ENCODE measurements around the gene ACOX2. TPM values are rescaled to one million over a fixed set of nuclear protein-coding genes. Genes with fewer than 3 reads are reported as not detected.

ACOX2 gene
- total RNA-seq, 1 experiment from 2014 or later, result 10.8 TPM

GRCh38 chr3:58567251-58567515 lies 30.2 kb upstream of the ACOX2 start:
- Histone ChIP-seq H4K20me1 (ENCODE audit: low read length) (no peaks in the 10 kb centered on the region), H3K4me3 (ENCODE audit: low read length) (no peak overlapping the region), H3K27me3 (ENCODE audit: low read length) (no peaks in the 10 kb centered on the region), H3K27ac (ENCODE audit: low read length) (no peak overlapping the region), H3K4me1 (ENCODE audit: insufficient read depth, low read length) (peaks cover 45% of the 10 kb centered on the region), H3F3A (ENCODE audit: low read length, unreplicated experiment) (peaks cover 6% of the 10 kb centered on the region), H3K36me3 (ENCODE audit: low read depth, low read length) (no peaks in the 10 kb centered on the region), H3K79me2 (ENCODE audit: low read length) (no peaks in the 10 kb centered on the region), H2AFZ (ENCODE audit: low read length) (no peak overlapping the region), H3K9me2 (replicated peaks; ENCODE audit: low read length) (no peaks in the 10 kb centered on the region), H3K4me2 (ENCODE audit: low read length) (no peak overlapping the region), H3K9ac (ENCODE audit: low read length) (no peak overlapping the region), H3K9me3 (ENCODE audit: low read length) (no peaks in the 10 kb centered on the region)
- no peak for ATAC-seq
- ChIA-PET POLR2A (ENCODE audit: unreplicated experiment) (no interaction called here), CTCF (interaction anchor here (0.5 kb wide), 1 partner anchor 113 kb away, joined by 5 read pairs; no protein-coding TSS in a partner anchor)
- intact Hi-C loops (cut with micrococcal nuclease), result loop anchor here (10.0 kb wide), 2 partner anchors 538 to 648 kb away; no protein-coding TSS in a partner anchor
- DNase-seq, result no peak
- TF ChIP-seq EZH2 (IDR thresholded peaks at IDR 0.05; ENCODE audit: low read length, unreplicated experiment) (no peak), EZH2phosphoT487 (IDR thresholded peaks at IDR 0.05; ENCODE audit: borderline replicate concordance, low read length) (no peak)
- no TSS peak for BruUV-seq (replicated peaks)

DNA sequence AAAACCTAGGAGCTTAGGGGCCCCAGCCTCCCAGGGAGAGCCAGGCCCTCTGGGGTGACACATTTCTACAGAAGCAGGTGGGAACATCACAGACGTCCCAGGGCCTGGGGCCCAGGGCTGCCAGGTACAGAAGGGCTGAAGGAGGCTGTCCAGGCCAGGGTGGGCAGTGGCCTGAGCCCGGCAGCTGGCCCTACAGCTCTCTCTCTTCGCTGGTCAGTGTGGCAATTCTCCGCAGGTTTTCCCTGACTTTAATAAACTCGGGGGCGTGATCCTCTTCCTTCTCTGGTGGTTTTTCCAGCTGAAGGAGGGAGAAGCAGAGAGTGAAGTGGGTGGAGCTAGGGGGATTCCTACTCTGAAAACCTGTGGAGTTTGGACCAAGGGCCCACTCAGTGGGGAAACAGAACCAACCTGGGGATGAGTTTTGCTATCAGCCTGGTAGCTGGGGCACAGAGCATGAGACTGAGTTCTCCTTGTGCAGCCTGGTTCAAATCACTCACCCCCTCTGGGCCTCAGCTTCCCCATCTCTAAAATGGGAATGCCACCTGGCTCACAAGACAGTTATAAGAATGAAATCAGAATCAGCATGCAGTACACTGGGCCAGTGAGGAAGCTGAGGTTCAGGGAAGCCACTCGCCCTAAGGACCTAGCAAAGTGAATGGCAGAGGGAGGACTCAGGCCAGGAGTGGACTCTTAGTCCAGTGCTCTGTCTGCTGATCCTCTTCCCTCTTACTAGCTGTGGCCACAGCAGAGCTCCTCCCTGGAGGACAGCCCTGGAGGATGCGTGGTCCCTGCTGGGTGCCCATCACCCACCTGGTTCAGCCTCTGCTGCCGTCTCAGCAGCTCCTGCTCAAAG lies 29.6 kb upstream of the ACOX2 start:
- BruUV-seq (replicated peaks), result no TSS peak
- intact Hi-C loops (cut with micrococcal nuclease), result loop anchor here (10.0 kb wide), 2 partner anchors 538 to 648 kb away; no protein-coding TSS in a partner anchor
- no peak overlapping the region for H3K4me2 ChIP-seq (ENCODE audit: low read length)
- no peak overlapping the region; the same call in 1 of the 2 replicates for H3K9ac ChIP-seq (ENCODE audit: low read length)
- H3K36me3 ChIP-seq (ENCODE audit: low read depth, low read length), result no peaks in the 10 kb centered on the region
- DNase-seq (no peak), ATAC-seq (no peak)
- ChIA-PET POLR2A (ENCODE audit: unreplicated experiment) (no interaction called here), CTCF (interaction anchor here (0.5 kb wide), 1 partner anchor 113 kb away, joined by 5 read pairs; no protein-coding TSS in a partner anchor)
- no peak overlapping the region for H3K27ac ChIP-seq (ENCODE audit: low read length)
- H3K4me1 ChIP-seq (ENCODE audit: insufficient read depth, low read length), result peaks cover 45% of the 10 kb centered on the region
- H3K9me2 ChIP-seq (replicated peaks; ENCODE audit: low read length), result no peaks in the 10 kb centered on the region
- H3K27me3 ChIP-seq (ENCODE audit: low read length), result no peaks in the 10 kb centered on the region
- no peak for TF ChIP-seq EZH2 (IDR thresholded peaks at IDR 0.05; ENCODE audit: low read length, unreplicated experiment)
- TF ChIP-seq EZH2phosphoT487 (IDR thresholded peaks at IDR 0.05; ENCODE audit: borderline replicate concordance, low read length), result no peak
- TF ChIP-seq CTCF (conservative IDR thresholded peaks at IDR 0.05; ENCODE audit: low read depth, low read length), result no peak
- no peak overlapping the region for H2AFZ ChIP-seq (ENCODE audit: low read length)
- peaks cover 6% of the 10 kb centered on the region for H3F3A ChIP-seq (ENCODE audit: low read length, unreplicated experiment)
- no peaks in the 10 kb centered on the region for H3K79me2 ChIP-seq (ENCODE audit: low read length)
- H3K4me3 ChIP-seq (ENCODE audit: low read length), result no peak overlapping the region
- H4K20me1 ChIP-seq (ENCODE audit: low read length), result no peaks in the 10 kb centered on the region
- H3K9me3 ChIP-seq (ENCODE audit: low read length), result no peaks in the 10 kb centered on the region

- TF ChIP-seq EZH2phosphoT487 (IDR thresholded peaks at IDR 0.05; ENCODE audit: borderline replicate concordance, low read length) (no peak), CTCF (conservative IDR thresholded peaks at IDR 0.05; ENCODE audit: low read depth, low read length) (no peak), EZH2 (IDR thresholded peaks at IDR 0.05; ENCODE audit: low read length, unreplicated experiment) (no peak)
- Histone ChIP-seq H3K4me3 (ENCODE audit: low read length) (no peak overlapping the region), H3K27ac (ENCODE audit: low read length) (peak overlapping the region; percentile 96), H3K79me2 (ENCODE audit: low read length) (no peaks in the 10 kb centered on the region), H2AFZ (ENCODE audit: low read length) (no peak overlapping the region), H3K9me3 (ENCODE audit: low read length) (no peaks in the 10 kb centered on the region), H3K9ac (ENCODE audit: low read length) (peak overlapping the region; percentile 60; the same call in 1 of the 2 replicates), H3K9me2 (replicated peaks; ENCODE audit: low read length) (no peaks in the 10 kb centered on the region), H3F3A (ENCODE audit: low read length, unreplicated experiment) (peaks cover 6% of the 10 kb centered on the region), H3K27me3 (ENCODE audit: low read length) (no peaks in the 10 kb centered on the region), H4K20me1 (ENCODE audit: low read length) (no peaks in the 10 kb centered on the region), H3K4me1 (ENCODE audit: insufficient read depth, low read length) (peaks cover 49% of the 10 kb centered on the region), H3K4me2 (ENCODE audit: low read length) (no peak overlapping the region), H3K36me3 (ENCODE audit: low read depth, low read length) (no peaks in the 10 kb centered on the region)
- POLR2A ChIA-PET (ENCODE audit: unreplicated experiment), result no interaction called here
- CTCF ChIA-PET, result no interaction called here
- DNase-seq (no peak), ATAC-seq (no peak)
- BruUV-seq (replicated peaks), result no TSS peak
- intact Hi-C loops (cut with micrococcal nuclease), result loop anchor here (10.0 kb wide), 2 partner anchors 539 to 649 kb away; no protein-coding TSS in a partner anchor
Measured at GRCh38 chr3:58565621-58566397, 28.8 kb upstream of the ACOX2 start.
